ENCODE results near the gene DUSP6. TPM values are rescaled to one million over a fixed set of nuclear protein-coding genes. Genes with fewer than 3 reads are reported as not detected.

DUSP6 gene, protein sequence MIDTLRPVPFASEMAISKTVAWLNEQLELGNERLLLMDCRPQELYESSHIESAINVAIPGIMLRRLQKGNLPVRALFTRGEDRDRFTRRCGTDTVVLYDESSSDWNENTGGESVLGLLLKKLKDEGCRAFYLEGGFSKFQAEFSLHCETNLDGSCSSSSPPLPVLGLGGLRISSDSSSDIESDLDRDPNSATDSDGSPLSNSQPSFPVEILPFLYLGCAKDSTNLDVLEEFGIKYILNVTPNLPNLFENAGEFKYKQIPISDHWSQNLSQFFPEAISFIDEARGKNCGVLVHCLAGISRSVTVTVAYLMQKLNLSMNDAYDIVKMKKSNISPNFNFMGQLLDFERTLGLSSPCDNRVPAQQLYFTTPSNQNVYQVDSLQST
- polyA plus RNA-seq (ENCODE audit: insufficient read length in 3 of 3): 10 to 100 TPM; 85.8 to 94.2 (median 87.2) TPM

DNA sequence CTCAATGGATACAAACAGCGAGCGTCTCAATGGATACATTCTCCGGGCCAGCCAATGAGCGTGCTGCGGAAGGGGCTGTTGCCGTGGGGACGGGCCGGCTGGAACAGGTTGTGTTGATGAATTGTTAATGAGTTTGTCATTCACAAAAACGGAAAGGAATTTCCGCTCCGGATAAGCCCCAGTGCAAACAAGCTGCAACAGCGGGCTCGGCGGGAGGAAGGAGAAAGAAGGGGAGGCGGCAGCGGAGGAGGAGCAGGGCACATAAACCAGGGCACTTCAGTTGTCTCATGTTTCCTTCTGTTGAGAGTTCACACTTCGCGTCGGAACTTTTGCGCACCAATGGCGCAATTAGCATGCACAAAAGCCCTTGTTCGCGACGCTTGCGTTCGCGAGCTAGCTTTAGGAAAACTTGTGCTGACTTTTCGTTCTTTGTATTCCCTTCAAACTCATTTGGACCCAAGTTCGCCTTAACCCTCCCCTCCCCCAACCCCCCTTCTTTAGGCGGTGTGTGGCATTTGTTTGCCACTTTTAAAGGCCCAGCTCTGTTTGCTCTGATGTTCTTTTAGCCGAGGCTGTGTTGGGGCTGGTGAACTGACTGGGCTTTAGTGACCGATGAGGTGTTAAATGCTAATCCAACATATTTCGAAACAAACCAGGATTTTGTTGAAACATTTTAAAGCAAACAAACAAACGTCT lies at the start of gene DUSP6:
Gene DUSP6 (minus strand): TSS at position 10 of the 696 bp plus-strand sequence. CDS start 462 bp downstream, outside the sequence.
- peak; percentile 93 to 95 (median 93) for DNase-seq (ENCODE audit: low read depth in 3 of 3, low spot score in 2 of 3)

DNA sequence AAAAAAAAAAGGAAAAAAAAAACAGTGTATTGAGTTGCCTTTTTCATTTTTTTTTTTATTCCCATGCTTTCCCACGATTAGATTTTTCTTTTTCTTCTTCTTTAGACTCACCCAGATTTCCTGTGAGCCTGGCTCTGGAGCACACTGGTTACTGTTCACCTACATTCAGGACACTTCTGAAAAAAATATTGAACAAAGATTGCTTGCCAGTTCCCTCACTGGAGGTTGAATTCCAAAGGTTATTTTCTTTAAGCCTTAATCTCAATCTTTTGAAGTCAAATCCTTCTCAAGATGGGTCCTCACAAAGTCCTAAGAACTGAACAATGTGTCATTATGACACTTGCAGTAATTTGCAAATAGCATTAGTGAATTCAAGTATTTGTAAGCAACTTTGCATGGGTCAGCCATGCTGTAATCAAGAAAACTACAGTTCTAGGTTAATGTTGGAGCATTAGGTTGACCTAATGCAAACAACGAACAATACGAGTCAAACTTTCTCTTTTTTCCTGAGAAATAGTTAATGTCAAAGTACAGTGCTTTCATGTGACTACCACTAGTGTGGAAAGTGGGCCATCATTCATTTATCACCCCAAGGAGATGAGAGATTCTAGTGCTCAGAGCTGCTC lies 49.2 kb upstream of the DUSP6 start:
- no peak for DNase-seq (ENCODE audit: low read depth in 3 of 3, low spot score in 2 of 3)

DNA sequence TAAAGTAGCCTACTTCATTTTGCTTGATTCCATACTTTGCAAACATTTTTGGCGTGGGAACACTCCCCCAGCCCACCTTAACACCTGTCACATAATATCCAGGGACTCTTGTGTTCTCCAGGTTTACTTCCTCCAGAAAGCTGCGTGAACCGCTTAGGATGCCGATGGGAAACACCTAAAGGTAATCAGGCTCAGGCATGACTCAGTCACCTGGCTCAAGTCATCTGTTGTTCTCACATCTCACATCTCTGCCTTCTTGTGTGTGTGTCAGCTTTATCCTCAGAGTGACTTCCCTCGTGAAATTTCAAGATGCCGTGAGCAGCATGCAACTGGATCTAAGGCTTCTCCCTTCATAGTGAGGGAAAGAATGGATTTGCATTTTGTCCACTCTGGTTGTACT lies 48.1 kb upstream of the DUSP6 start:
- no peak for DNase-seq (ENCODE audit: low read depth in 3 of 3, low spot score in 2 of 3)

DNA sequence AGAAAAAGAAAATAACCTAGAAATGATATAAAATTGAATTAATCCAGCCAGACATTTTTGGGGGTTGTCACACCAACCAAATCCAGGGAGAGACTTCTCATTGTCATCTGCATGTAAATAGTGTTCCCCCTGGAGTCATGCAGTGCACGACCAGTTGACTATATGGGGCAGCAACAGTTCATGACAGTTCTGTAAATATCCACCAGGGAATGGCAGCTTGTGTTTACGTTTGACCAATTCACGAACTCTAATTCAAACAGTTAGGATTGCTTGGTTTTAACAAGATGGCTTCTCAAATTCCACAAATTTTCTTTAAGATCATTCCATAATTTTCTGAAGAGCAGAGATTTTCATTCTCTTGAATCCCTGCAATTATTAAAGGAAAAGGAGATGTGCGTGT lies 43.4 kb upstream of the DUSP6 start:
- no peak for DNase-seq (ENCODE audit: low read depth in 3 of 3, low spot score in 2 of 3)

DNA sequence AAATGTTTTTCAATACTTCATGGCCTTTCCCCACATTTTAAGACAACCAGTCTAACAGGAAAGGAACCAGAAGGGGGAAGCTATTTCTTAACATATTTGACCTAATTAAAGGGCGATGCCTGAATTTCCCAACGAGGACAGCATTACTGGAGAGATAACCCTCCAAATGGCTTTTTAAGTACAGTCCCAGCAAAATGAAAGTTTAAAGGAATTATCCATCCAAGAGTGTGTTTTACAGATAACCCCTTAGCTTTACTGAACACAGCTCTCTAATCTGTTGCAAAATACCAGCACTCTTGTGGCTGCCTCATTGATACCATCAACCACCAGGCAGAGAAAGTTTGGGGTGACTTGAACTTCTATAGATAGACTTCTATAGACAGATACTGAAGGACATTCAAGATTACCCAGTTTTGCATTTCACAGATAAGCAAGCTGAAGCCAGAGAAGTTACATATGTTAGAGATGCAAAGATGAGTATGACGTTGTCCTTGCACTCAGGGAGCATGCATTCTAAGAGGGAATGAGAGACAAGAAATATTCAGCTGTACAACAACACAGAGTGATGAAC lies 41.3 kb upstream of the DUSP6 start:
- no peak for DNase-seq (ENCODE audit: low read depth in 3 of 3, low spot score in 2 of 3)

DNA sequence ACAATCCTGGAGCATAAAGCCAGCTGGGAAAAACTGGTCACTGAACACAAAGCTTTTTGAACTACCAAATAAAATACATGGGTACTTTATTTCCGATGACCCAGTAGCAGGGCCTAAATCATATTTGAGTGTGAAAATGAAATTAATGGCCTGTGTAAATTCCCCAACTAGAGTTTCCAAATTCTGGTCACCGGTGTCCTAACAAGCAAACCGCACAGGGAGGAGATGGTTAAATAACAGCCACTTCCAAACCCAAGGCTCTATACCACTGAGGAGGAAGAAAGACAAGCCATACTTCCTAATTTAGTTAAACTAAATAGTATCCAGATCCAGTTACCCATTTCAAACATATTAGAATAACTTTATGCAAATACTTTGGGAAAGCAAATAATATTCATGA lies 40.1 kb upstream of the DUSP6 start:
- no peak for DNase-seq (ENCODE audit: low read depth in 3 of 3, low spot score in 2 of 3)

DNA sequence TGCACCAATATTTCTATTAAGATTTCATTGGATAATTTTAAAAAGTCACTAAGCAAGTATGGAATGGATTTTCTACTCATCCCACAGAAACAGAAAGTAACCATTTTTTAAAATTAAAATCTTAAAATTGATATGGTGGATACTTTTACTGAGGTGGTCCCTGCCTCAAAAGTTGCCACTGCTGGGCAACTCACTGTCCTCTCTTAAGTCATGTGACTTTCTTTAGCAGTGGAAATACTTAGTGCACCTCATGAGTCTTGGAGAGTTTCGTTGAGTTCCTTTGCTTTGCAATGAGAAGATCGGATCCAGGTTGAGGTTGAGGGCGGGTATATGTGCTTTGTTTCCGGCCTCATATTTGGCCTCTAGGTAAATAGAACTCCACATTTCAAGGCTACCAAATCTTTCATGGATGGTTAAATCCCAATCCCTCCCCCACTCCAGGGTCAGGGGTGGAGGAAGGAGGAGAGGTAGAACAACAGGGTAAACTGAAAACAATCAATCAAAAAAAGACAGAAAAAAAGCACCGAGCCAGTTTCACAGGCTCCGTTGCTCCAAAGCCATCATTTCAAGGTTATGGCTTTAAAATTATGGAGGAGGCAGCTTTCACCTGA lies 39.5 kb upstream of the DUSP6 start:
- DNase-seq (ENCODE audit: low read depth in 3 of 3, low spot score in 2 of 3): no peak

DNA sequence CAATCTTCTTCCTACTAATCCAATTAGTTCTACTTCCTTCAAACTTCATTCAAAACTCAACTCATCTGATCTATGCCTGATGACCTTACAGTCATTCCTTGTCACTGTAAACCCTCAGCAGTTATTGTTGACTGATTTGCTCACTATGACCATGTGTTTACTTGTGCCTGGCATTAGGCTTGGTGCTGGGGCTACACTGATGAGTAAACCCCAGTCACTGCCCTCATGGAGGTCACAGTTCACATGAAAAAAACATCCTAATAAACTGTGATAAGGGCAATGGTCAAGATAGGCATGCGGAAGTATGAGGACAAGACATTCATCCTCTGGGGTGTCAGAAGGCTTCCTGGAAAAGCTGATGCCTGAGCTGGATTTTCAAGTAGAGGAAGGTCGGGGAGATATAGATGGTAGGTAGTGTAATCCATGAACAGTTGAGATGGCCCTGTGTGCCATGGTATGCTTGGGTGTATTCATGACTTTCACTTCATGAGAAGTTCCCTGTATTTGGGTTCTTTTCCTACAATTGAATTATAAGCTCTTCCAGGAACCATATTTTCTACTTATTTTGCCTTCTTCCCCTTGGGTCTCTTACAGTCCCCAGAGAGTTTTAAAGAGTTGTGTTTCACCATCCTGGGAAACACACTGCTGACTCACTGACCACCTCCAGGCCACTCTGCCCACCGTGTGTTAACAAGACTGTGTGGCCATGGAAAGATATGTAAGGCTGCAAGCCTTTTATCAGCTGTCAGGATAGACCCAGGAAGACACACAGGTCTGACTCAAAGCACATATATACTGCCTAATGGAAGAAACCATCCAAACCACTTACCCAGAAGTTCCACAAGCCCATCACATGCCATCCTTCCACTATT lies 38.7 kb upstream of the DUSP6 start:
- DNase-seq (ENCODE audit: low read depth in 3 of 3, low spot score in 2 of 3): no peak

DNA sequence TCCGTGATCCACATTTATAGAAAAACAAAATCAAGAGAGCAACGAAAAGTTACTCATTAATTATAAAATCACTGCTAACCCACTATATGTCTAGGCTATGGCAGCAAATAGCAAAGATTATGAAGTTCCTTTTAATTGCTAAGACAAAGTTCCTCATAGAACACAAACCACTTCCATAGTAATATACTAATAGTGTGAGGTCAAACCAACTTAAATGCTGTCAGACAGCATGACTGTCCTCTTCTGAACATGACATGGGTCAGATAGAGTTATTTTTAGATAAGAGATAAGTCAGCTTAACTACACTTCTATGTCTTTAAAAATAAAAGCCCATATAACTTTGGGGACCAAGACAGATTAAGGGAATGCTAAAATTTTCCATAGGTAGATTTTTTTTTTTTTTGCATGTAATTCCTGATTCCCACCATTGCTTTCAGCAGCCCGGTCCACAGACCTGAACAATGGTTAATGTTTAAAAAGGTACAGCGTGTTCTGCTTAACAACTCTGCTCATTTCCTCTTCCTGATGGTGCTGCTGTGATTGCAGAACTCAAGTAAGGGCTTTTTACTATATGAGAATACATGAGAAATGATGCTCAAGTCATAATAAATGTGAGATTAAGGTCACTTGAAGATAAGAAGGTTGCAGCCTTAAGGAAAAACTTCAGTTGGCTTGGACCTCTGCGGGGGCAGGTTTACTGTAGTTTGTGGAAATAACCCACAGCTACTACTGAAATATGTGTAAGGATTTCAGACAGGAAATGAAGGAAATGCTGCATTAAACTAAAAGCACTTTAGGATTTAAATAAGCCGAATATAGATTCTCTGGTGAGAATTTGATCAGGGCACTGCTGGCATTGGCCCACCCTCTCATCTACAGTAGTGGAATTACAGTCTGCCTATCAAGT lies 37.7 kb upstream of the DUSP6 start:
- DNase-seq (ENCODE audit: low read depth in 3 of 3, low spot score in 2 of 3): no peak

DNA sequence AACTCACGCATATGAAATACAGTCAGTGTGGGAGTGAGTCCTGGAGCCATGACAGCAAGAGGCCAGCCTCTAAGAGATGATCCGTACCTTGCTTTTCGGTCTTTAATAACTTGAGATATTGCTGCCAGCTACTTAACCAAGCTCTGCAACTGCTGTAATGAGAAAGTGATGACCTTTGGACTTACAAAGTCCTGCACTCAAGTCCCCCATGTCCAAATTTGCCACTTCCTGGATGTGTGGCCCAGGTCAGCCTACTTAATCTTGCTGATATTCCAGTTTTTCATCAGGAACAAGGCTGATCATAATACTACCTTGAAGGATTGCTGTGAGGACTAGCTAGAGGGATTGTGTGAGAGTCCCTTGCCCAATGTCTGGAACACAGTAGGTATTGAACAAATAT lies 33.8 kb upstream of the DUSP6 start:
- no peak for DNase-seq (ENCODE audit: low read depth in 3 of 3, low spot score in 2 of 3)

DNA sequence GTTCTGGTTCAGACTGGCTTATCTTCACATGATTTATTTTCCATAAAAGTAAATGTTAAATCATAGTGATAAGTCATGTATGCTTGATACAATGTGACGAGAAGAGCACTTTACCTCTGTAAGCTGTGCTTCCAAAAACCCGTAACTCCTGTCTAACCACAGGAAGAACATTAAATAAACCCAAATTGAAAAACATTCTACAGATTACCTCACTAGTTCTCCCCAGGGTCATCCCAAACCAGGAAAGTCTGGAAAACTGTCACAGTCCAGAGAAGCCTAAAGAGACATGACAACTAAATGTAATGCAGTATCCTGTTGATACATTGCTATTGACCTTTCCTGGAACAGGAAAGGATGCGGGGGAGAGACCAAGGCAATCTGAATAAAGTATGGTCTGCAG lies 32.5 kb upstream of the DUSP6 start:
- no peak for DNase-seq (ENCODE audit: low read depth in 3 of 3, low spot score in 2 of 3)

DNA sequence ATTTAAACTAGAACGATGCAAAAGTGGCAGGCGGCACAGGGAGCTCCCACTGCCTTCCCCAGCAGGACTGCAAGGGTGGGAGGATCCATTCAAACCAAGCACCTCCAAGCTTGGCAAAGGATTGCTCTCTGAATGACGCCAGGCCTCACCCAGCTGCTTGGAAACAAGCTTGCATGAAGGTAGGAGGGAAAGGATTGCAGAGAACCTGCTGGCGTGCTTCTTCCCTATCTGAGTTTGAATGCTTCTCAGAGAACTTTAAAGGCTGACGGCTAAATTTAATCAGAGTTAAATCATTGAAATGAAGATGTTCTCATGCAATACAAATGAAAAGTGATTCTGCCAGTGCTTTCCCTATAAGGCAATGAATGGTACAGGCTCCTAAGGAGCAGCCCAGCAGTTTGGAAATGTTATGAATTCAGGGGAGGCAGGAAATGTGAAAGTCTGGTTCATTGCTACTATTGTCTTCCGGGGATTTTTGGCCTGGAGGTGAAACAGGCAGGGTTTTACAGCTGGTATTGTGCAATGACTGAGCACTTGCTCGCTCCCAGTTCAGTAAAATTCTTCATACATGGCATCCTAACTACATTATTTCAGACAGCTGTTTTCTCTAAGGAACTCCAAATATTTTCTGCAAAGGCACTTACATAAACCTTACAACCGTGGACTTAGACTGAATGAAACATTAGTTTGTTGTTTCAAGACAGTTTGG lies 31.9 kb upstream of the DUSP6 start:
- no peak for DNase-seq (ENCODE audit: low read depth in 3 of 3, low spot score in 2 of 3)

DNA sequence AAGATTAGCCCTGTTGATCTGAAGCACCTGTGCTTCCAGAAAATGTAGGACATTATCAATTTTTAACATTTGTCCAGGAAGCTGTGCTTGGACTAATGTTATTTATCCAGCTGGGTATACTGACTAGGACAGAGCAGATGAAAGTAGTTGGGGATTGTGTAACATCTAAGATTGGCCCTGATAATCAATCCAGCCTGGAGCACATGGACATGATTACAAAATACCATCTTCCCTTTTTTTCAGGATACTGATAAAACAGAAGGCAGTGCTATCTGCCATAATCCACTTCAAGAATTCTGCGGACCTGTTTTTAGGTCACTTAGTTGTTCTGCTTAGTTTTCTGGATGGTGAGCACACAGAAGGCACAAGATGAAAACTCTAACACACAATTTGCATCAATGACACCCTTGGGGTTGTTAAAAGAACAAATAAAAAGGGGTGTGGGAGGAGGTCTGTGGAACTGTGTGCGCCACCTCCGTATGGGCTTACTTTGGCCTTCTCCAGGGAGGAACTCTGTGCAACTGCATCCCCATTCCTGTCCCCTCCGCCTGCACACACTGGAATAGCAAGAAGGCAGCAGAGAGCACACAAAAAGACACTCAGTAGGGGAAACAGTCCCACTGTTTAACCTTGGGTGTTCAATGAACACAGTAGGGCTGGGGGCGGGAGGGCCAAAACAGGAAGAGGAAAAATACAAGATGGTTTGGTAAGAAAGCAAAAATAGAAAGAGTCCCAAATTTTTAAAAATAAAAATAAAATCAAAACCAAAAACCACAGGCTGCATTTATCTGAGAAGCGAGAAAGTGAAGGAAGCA lies 31.1 kb upstream of the DUSP6 start:
- no peak for DNase-seq (ENCODE audit: low read depth in 3 of 3, low spot score in 2 of 3)

DNA sequence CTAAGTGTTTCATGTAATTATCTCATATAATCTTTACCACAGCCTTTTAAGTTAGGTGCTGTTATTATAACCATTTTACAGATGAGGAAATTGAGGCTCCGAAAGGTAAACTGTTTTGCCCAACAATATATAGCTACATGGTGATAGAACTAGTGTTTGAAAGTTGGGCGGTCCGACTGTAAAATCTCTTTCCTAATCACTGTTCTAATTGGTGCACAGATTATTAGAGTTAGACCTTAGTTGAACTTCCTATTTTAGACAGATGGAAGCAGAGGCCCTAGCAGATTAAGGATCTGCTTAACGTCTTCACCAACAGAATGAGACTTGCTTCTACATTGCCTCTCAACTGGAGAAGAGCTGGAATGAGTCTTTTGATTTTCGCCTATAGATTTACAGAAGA lies 30.0 kb upstream of the DUSP6 start:
- DNase-seq (ENCODE audit: low read depth in 3 of 3, low spot score in 2 of 3): no peak

DNA sequence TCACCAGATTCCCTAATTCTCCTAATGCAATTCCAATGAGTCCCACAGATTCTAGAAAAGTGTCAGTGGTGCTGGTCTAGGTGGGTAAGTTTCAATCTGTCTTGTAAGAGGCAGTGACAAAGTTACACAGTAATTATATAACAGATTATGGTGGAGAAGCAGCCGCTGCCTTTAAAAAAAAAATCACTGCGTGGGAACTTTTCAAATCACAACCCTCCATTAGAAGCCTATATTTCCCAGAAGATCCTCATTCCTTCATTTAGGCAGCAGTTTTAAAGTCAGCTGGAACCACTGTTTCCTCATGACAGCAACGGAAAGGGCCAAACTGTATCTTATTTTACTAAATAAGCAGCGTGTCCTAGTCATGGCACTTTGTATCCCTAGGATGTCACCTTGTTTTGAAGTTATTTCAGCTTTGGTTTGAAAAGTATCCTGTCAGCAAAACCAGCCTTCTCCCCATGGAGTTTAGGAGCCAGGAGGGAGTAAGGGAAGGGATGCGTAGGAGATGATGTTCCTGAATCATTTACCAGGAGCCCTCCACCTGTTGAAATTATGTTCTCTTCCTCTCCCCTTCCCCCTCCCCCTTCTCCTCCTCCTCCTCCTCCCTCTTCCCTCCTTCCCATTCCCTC lies 27.7 kb upstream of the DUSP6 start:
- no peak for DNase-seq (ENCODE audit: low read depth in 3 of 3, low spot score in 2 of 3)

DNA sequence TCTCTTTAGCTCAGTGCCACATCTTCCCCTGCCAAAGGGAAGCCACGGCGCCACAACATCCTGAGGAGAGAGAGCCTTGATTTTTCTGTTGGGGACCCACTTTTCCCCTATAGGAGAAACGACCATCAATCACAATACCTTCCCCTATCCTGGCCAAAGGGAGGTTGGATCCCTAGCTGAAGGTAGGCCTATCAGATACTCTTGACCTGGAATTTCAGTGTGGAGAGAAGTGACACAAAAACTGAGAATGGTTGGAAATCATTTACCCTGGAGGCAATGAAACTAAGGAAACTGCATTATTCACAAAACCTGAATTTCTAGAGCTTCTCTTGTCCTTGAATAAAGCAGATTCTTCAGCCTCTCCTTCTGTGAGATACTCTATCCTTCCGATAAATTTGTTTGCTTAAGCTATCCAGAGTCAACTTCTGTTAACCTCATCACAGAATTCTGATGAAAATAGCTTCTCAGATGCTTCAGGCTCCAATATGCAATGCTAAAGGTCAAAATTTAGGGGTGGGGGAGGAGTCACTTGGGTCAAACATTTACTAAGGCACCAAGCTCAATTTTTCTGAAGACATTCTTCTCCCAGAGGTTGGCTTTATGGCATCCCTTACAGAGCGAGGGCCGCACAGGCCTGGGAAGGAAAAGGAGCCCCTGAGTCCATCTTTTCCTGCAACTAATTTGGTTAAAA lies 27.0 kb upstream of the DUSP6 start:
- no peak for DNase-seq (ENCODE audit: low read depth in 3 of 3, low spot score in 2 of 3)

Measured in right renal cortex interstitium (tissue), 3 donors.